Measurements from ENCODE around the gene TKTL1.

The TKTL1 gene

GRCh38 chrX:154367474-154368308, 72.1 kb downstream of the TKTL1 start:
- no peak for TF ChIP-seq CTCF (conservative IDR thresholded peaks at IDR 0.05; ENCODE audit: low read depth, low read length)
- Histone ChIP-seq H3K27ac (peak overlapping the region; percentile 54), H3K9ac (peak overlapping the region; percentile 69; the same call in 1 of the 2 replicates), H3K4me3 (IDR thresholded peaks at IDR 0.05; ENCODE audit: insufficient read depth, low read depth, low read length) (no peak overlapping the region), H2AFZ (ENCODE audit: low read depth) (no peak overlapping the region), H4K20me1 (ENCODE audit: insufficient read depth) (no peaks in the 10 kb centered on the region), H3K36me3 (ENCODE audit: insufficient read depth) (no peaks in the 10 kb centered on the region; the same call in 1 of the 2 replicates), H3K27me3 (ENCODE audit: insufficient read depth, low read depth) (no peaks in the 10 kb centered on the region), H3K4me1 (ENCODE audit: low read depth, poor library complexity, severe bottlenecking) (peaks cover 24% of the 10 kb centered on the region), H3K79me2 (ENCODE audit: insufficient read depth, low read depth) (peaks cover 44% of the 10 kb centered on the region), H3K4me2 (no peak overlapping the region)

GRCh38 chrX:154368630-154369448, 73.2 kb downstream of the TKTL1 start:
- Histone ChIP-seq H3K27ac (peak overlapping the region; percentile 54), H3K9ac (peak overlapping the region; percentile 69; the same call in 1 of the 2 replicates), H3K79me2 (ENCODE audit: insufficient read depth, low read depth) (peaks cover 44% of the 10 kb centered on the region)

GRCh38 chrX:154369449-154370299, 74.1 kb downstream of the TKTL1 start:
- Histone ChIP-seq H3K36me3 (ENCODE audit: insufficient read depth) (no peaks in the 10 kb centered on the region; the same call in 1 of the 2 replicates), H3K79me2 (ENCODE audit: insufficient read depth, low read depth) (peaks cover 44% of the 10 kb centered on the region), H2AFZ (ENCODE audit: low read depth) (no peak overlapping the region), H3K4me1 (ENCODE audit: low read depth, poor library complexity, severe bottlenecking) (peaks cover 38% of the 10 kb centered on the region), H3K9ac (peak overlapping the region; percentile 69), H4K20me1 (ENCODE audit: insufficient read depth) (no peaks in the 10 kb centered on the region), H3K4me3 (IDR thresholded peaks at IDR 0.05; ENCODE audit: insufficient read depth, low read depth, low read length) (no peak overlapping the region), H3K27ac (peak overlapping the region; percentile 74), H3K27me3 (ENCODE audit: insufficient read depth, low read depth) (no peaks in the 10 kb centered on the region), H3K4me2 (peak overlapping the region; percentile 57)
- no peak for TF ChIP-seq CTCF (conservative IDR thresholded peaks at IDR 0.05; ENCODE audit: low read depth, low read length)

More at GRCh38 chrX:154368630-154369448, 73.2 kb downstream of the TKTL1 start:
- Histone ChIP-seq H3K27me3 (ENCODE audit: insufficient read depth, low read depth) (no peaks in the 10 kb centered on the region), H2AFZ (ENCODE audit: low read depth) (no peak overlapping the region), H3K4me3 (IDR thresholded peaks at IDR 0.05; ENCODE audit: insufficient read depth, low read depth, low read length) (no peak overlapping the region), H3K4me1 (ENCODE audit: low read depth, poor library complexity, severe bottlenecking) (peaks cover 35% of the 10 kb centered on the region), H3K36me3 (ENCODE audit: insufficient read depth) (no peaks in the 10 kb centered on the region; the same call in 1 of the 2 replicates), H4K20me1 (ENCODE audit: insufficient read depth) (no peaks in the 10 kb centered on the region), H3K4me2 (peak overlapping the region; percentile 48; the same call in 1 of the 2 replicates)
- no peak for TF ChIP-seq CTCF (conservative IDR thresholded peaks at IDR 0.05; ENCODE audit: low read depth, low read length)
